GM21529 (cell line): Measurements from ENCODE around the gene SIX1.

Experiments
- ATAC-seq: cut with Tn5 transposase; IDR thresholded peaks from one replicate; pipeline ENCODE4 v1.9.1; 2021; ENCODE audit not compliant: unreplicated experiment

SIX1 gene

DNA sequence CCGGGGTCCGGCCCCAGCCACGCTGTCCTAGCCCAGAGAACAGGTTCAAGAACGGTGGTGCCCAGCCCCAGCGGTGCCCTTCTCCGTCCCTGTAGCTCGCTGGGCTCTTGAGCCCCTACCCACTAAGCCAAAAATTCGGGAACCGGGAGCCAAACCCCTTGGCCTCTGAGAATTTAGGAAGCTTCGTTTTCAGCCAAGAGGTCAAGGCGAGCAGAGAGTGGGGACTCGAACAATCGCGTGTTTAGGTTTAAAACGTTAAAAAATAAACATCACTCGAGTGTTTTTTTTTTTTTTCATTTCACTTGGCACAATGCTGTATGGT lies 6.2 kb downstream of the SIX1 start:
- no peak for ATAC-seq

DNA sequence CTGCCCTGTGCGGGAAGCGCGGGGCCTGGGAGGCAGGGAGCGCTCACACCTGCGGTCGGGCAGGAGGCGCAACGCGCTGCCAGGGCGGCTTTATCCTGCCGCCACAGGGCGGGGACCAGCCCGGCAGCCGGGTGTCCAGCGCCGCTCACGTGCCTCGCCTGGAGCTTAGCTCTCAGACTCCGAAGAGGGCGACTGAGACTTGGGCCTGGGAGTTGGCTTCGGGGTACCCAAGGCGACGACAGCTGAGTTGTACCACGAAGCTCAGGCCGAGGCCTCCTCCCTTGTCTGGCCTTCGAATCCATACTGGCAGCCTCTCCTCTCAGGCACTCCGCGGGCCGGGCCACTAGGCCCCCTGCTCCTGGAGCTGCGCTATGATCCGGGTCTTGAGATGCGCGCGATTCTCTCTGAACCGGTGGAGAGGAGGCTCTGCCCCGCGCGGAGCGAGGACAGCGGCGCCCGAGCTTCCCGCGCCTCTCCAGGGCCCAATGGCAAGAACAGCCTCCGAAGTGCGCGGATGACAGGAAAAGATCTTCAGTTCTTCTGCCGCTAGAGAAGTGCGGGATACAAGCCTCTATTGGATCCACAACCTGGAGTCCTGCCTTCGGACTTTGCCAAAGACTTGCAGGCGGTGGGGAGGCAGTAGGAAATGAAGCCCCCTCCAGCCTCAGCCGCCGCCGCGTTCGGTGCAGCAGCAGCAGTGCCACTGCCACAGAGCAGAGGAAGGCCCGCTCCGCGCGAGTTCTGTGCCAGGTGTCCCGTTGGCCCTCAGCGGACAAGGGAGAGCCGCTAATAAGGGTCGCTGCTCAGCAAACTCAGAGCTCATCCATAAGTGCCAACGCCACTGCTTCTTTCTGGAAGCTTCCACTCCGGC lies 6.8 kb downstream of the SIX1 start:
- no peak for ATAC-seq

DNA sequence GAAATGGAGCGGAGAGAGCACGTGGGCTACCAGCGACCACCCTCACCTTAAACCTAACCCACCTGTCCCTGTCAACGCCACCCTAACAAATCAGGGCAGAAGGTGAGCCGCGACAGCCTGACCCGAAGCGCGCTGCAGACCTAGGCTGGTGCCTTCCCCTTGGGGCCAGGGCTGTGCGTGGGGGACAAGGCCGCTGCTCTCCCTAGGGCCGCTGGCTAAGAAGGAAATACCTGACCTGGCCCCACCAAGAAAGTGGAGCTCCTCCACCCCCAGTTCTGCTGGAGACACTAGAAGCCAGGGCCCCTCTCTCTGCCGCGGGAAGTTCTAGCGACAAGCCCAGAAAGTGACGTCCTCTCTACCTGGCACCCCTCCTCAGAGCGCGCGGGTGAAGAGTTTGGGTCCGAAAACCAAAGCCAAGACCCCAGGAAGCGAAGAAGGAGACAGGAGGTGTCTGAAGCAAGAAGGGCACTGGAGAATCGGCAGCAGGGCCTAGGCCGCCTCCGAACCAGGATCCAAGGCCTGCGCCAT lies 7.5 kb downstream of the SIX1 start:
- ATAC-seq, result no peak

DNA sequence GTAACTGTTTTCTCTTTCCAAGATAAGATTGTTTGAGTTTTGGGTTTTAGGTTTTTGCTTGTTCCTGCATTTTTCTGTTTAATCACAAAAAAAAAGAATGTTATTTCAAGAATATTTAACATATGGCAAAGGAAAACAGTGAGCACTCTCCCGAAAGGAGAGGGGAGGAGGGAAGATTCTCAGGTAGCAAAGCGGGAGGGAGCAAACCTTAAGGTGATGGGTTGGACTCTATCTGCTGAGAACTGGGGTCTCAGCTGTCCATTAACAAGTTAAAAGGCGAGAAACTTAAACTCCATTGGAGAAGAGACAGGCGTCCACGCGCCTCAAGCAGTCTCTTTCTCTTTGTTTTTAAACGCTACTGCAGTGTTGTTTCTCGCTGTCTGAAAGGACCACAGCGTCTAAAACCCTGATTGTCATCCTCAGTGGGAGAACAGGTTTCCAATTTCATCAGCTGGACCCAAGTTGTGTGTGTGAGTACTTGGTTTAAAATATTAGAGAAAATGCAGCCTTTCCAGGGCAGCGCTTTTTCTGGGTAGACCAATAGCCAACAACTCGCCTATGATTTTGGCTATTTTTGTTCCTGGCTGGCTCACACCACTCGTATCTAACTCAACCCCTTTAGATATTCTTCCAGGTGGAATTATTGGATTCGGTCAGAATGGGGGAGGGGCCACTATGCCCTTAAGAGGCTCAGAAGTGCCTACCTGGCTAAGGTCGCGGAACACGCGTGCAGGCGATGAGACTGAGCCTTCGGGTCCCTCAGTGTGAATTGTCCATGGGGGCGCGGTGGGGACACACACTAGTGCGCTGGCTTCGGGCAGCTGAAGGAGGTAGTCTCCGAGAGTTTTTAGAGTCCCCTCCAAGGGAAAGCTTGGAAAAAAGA lies 8.2 kb downstream of the SIX1 start:
- no peak for ATAC-seq

DNA sequence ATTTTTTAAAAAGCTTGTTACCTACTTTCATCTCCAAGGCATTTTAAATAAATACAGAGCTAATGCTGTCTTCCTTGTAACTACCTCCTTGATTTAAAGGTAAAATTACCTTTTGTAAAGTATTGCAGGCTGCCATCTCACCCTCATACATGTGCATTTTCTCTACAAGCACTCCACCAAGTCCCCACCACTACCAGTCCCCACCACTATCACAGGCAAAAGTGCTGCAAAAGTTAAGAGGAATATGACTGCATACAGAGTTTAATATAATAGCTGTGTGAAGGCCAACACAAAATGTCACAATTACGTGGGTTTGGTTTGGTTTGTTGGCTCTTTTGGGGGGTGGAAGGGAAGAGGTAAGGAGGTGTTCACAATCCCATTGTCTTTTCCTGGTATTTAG lies 9.6 kb downstream of the SIX1 start:
- ATAC-seq, result no peak

DNA sequence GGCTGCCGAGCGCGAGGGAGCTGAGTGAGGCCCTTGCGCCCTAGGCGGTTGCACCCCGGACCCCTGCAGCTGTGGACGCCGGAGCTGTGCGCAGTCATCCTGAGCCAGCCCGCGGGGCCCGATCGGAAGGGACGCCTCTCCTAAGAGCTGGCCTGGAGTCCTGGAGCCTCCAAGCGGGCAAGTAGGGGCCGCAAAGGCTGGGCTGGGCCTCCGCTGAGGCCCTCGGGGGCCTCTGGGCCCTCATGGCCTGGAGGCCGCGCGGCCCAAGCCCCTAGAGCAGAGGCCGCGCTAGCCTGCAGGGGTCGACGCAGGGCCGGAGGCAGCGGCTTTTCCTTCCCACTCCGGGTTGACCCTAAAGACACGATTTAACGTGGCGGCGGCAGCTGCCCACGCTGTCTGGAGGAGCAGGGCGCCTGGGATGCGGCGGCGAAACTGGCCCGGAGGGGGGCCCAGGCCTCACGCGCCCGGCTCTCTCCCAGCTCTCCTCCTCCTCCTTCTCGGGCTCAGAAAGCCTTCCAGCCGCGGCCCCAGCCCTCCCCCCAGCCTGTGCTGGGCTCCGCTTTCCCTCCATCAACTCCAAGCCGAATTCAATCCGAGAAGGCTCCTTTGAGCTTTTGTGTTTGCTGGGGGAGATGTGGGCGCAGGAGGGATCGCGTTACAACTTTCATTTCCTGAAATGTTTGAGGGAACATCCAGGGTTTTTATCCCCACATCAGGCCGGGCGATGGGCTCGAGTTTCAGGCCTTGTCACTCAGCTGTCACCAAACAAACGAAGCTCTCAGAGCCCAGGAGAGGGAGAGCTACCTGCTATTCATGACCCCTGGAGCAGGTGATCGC lies 11.6 kb downstream of the SIX1 start:
- no peak for ATAC-seq

DNA sequence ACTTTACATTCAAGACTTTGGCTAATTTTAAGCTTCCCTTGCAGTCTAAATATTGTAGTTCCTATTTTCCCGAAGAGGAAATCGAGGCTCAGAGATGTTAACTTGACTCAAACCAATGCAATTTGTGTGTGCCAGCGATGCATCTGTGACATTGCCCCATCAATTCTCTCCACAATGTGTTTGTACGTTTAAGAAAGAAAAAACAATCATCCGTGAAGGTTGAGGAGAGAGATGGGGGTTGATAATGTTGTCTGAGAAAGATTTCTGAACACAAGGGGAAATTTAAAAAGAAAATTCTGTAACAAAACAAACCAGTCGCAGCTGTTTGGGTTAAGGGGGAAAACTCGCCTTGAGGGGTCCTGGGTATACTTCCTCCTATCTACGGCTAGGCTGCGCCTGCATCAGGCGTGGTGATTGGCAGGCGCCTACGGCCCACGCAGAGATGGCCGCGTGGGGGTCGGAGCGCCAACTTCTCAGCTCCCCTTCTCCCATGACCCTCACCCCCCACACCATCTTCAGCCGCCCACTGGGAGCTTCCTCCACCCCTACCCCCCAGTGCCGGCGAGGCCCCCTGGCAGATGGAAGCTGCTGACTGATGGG lies 12.3 kb downstream of the SIX1 start:
- ATAC-seq, result no peak

DNA sequence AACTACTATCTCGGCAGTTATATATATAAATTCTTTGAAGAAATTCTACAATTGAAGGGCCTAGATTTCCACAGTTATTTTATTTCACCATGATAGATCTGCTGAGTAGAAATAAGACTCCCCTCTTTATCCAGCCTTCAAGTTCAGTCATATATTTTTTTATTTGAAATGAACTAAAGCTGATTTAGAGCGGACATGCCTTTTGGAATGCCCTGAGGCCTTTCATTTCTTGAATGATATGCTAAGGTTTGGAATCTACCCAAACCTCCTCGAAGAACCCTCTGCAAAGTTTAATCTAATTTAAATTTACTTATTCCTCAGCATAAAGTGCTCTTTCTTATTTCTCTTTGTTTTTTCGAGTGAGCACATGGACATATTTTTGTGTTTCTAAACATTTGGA lies 15.1 kb downstream of the SIX1 start:
- ATAC-seq, result no peak

DNA sequence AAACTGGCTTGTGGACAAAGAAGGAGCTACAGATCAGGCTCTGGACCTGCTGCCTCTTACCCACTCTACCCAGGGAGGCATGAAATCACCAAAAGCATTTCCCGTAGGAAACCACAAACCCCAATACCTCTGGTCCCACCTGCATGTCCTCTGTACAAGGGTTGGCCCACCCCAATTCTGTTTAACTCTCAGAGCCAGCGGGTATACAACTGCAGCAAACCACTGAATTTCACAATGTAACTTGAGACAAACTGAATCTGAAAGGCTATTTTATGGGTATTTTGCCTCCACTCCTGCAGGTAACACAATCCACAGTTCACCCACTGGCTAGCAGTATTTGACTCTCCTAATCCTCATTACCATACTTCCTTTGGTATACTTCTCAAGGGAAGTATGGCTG lies 16.5 kb downstream of the SIX1 start:
- ATAC-seq, result peak; percentile 74

DNA sequence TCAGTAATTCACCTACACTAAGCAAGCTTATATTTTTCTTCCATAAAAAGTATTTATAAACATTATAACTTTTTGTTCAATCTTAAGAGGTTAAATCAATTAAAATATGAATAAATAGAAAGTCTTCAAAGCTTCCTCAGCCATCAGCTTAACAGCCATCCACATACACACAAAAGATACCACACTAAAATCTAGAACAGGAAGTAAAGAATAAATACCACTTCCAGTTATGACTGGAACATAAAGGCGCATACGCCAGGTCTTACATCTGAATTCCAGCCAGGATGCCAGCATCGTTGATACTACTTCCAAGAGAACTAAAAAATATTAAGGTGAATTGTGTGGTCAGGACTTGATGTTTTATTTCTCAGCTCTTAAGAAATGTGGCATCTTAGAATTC lies 17.0 kb downstream of the SIX1 start:
- ATAC-seq, result peak; percentile 79

DNA sequence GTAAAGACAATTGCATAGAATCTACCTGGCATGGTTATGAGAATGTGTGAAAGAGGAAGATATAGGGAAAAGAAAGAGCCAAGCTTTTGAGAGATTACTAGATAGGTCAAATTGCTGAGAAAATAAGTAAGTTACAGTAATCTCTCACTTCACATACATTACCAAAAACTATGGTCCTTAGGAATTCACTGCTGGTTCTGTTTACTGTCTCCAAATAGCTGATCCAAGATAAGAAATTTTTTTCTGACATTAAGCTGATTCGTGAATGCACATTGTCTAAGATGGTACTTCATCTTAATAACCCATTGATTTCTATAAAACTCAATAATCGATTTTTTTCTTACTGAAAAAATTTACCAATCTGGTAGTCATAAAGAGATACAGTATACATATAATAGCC lies 17.4 kb downstream of the SIX1 start:
- no peak for ATAC-seq

DNA sequence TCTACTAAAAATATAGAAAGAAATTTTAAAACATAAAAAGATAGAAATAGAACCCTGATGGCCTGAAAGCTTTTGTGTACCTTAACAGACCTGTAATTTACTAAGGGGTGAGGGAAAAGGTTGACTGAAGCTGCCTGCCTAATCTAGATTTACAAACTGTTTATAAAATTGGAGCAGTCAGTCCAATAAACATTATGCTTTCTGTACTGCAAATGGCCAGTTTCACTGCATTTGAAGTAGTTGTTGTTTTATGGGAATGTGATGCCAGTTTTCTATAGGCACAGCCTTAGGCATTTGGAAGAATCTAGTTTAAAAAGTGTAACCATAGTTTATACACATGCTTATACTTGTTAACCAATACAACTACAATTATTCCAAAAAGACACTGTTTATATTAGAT lies 19.1 kb downstream of the SIX1 start:
- ATAC-seq, result no peak

DNA sequence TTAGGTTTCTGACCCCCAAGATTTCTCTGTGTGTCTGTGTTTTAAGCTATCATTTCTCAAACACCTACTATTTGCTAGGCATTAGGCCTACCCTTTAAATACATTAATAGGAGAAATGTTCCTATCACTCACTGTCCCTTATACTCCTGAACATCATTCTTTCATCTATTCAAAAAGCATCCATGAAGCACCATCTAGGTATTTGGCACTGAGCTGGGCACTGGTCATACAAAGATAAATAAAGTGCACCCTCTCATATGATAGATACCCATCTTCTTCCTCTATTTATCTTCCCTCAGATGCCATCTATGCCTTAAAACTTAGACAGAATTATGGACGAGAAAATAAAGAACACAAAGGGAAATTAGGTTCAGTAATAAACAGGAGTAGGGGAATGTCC lies 20.4 kb downstream of the SIX1 start:
- ATAC-seq, result no peak

DNA sequence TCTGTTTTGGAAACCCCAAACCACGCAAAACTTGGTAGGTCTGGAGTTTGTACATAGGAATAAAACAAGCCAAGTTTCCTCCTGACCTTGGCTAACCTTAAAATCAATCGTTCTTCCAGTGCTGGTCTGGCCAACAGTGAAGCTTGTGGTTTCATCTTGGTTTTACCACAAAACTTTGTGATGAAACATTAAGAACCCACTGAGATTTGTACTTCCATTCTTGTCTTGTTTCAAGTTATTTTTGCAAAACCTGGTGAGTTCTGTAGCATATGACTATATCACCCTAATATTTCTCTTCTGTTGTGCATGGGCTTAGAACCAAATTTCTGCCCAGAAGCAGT lies 26.4 kb downstream of the SIX1 start:
- no peak for ATAC-seq

DNA sequence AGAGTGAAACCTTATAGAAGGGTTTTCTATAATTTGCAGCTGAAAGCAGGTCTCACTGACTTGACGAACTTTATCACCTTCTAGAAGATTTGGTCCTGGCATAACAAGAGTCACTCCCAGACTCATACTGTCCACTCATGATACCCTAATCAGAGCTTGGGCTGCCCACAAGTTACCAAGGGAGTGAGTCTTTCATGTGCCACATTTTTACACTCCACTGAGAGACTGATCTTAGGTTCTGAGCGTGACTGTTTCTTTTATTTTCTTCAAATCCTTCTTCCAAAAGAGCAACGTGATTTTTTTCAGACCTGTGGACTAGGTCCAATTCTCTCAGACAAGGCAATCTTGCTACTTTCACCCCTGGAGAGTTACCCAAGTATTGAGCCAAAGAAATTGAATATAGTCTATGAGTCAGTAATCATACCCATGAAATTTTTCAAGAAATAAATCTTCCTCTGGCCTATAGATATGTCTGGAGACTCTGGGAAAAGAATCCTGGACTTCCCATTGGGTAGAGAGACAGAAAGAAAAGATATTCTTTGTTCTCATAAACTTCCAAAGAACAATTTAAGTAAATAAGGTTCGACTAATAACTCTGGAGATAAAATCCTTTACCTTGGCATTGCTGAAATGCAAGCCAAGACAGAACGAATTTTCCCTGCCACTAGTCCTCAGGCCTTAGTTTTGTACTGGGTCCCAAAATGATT lies 26.9 kb downstream of the SIX1 start:
- ATAC-seq, result no peak

DNA sequence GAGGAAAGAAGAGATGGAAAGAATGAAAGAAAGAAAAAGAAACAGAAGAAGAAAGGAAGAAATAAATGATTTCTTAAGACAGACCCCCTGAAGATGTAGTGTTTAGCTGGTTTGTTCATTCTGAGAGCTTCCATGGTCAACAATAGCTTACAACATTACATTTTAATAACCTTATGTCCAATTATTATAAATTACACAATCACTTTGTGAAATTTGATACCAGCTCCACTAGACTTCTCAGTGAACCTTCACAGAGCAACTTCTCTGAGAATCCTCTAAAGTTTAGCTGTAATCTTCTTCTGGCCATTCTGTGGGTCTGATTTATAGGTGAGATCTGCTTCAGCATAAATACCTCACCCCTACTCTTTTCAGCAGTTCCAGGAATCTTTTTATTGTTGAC lies 27.9 kb downstream of the SIX1 start:
- ATAC-seq, result no peak

DNA sequence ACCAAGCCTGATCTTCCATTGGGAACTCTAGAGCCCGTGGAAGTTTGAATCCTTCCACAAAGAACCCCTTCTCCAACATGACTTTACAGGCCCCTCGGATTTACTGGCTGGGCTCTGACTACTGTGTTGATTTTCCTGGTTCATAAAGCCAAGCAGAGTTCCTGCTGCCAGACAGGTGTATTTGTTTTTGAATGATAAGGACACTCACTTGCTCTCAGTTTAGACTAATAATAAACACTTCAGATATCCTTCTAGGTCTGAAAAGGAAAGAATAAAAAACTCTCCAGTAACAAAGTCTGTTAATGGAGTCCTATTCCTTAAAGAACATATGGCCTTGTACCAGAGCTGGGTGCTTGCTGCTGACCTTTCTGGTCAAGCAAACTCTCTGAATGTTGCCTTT lies 31.0 kb downstream of the SIX1 start:
- no peak for ATAC-seq

DNA sequence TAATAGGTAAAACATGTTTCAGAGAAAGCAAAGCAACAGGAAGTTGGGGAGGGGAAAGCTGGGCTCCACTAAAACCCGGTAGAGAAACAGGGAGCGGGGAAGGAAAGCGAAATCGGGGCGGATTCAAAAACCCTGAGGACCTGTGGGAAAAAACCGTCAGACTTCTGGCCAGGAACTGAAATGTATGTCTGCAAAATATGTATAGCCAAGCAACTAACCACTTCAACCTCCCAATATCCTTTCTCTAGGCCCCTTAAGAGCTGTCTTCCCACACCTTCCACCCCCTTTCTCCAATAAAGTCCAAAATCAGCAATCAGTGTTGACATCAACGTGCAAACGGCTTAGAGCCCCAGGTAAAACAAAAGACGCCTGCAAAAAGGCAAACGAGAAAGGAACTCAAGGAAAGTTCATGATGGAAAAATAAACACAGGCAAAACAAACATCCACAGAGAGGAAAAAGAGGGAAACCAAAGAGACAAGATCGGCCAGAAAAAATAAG lies 32.8 kb downstream of the SIX1 start:
- ATAC-seq, result no peak

DNA sequence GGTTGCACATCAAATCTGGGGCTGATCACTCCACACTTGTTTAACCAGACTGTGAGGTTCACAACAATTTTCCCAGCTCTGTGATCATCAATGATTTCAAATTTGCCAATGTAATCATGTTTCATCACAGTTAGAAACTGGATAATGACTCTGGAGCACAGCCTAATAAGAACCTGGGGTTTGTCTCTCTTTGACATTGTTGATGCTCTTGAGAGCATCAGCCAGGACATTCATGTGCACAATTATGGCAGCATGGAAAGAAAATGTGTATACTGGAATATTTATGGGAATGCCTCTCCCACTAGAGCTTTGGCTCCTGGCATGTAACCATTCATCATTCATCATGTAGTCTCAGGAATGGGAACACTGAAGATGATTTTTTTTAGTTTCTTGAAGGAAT lies 47.0 kb downstream of the SIX1 start:
- ATAC-seq, result no peak

DNA sequence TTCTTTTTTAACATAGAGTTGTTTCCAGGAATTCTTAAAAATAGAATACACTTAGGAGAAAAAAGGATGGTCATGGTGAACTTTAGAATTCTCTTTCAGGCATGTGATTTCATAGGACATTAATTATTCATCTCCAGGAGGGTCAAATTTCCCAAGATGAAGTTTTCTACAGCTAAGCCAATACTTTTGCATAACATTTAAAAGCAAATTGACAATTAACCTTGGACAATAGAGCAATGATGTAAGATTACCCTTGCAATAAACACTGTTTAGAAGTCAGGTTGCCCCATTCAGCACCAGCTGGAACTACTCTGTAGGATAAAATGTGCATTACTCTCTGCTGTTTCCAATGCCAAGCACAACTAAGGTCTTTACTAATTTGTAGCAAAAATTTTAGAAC lies 49.5 kb downstream of the SIX1 start:
- no peak for ATAC-seq
